SU-DHL-6 (cell line): ENCODE data around the gene PSMA5.

ENCODE experiments used
- H2AFZ ChIP-seq: fragments of 200-600 bp; sonication (generic); 2 replicates; pipeline ENCODE4 v1.6.1; 2014; ENCODE audit warnings: low read depth, mild to moderate bottlenecking, moderate library complexity, mixed read lengths, antibody characterized with exemption, low read length; ENCODE audit not compliant: severe bottlenecking
- H3F3A ChIP-seq: fragments of 200-600 bp; shearing (Covaris generic); 2 replicates; pipeline ENCODE4 v1.6.0; 2016; ENCODE audit warnings: antibody characterized with exemption, mild to moderate bottlenecking; ENCODE audit not compliant: insufficient read depth
- H3K27ac ChIP-seq: fragments of 200-600 bp; sonication (generic); 2 replicates; pipeline ENCODE4 v1.5.1; 2016; ENCODE audit warnings: low read depth, mild to moderate bottlenecking, low read length, moderate library complexity, mixed read lengths
- H3K27me3 ChIP-seq: fragments of 200-600 bp; sonication (generic), shearing (Covaris generic); 2 replicates; pipeline ENCODE4 v1.6.0; 2014; ENCODE audit warnings: mild to moderate bottlenecking, low read length
- H3K36me3 ChIP-seq: fragments of 200-600 bp; sonication (generic); 2 replicates; pipeline ENCODE4 v1.6.1; 2014; ENCODE audit warnings: mild to moderate bottlenecking, low read length, mixed read lengths
- H3K4me2 ChIP-seq: fragments of 300-600, 200-600 bp; shearing (Covaris generic), sonication (generic); 2 replicates; pipeline ENCODE4 v1.6.0; 2014; ENCODE audit warnings: low read length, low read depth, mild to moderate bottlenecking; ENCODE audit not compliant: poor library complexity, severe bottlenecking
- H3K4me3 ChIP-seq: fragments of 200-600 bp; sonication (generic); 2 replicates; pipeline ENCODE4 v1.5.1; 2014; ENCODE audit warnings: antibody characterized with exemption, low read length, mild to moderate bottlenecking, mixed read lengths; ENCODE audit not compliant: insufficient read depth, poor library complexity, severe bottlenecking
- H3K79me2 ChIP-seq: fragments of 200-600 bp; sonication (generic); 2 replicates; pipeline ENCODE4 v1.6.1; 2014; ENCODE audit warnings: mild to moderate bottlenecking, low read length, moderate library complexity; ENCODE audit not compliant: insufficient read depth
- H3K9ac ChIP-seq: fragments of 200-600 bp; sonication (generic); 2 replicates; pipeline ENCODE4 v1.7.0; 2014; ENCODE audit warnings: mild to moderate bottlenecking, low read length
- H3K9me2 ChIP-seq: fragments of 200-600 bp; sonication (generic); replicated peaks from 2 replicates; pipeline ENCODE4 v1.6.1; 2014; ENCODE audit warnings: low read length; ENCODE audit not compliant: insufficient read depth
- H3K9me3 ChIP-seq: fragments of 200-600 bp; sonication (generic); 2 replicates; pipeline ENCODE4 v1.6.1; 2014; ENCODE audit warnings: low read length, mixed read lengths; ENCODE audit not compliant: insufficient read depth
- H4K20me1 ChIP-seq: fragments of 200-600 bp; sonication (generic); 2 replicates; pipeline ENCODE4 v1.6.1; 2014; ENCODE audit warnings: low read depth, mild to moderate bottlenecking, antibody characterized with exemption, low read length, moderate library complexity, mixed read lengths
- CTCF ChIP-seq: fragments of 200-600 bp; sonication (generic); IDR thresholded peaks from one replicate; pipeline ENCODE4 v1.5.1; 2017; ENCODE audit warnings: antibody characterized with exemption, mild to moderate bottlenecking, low read length, moderate library complexity; ENCODE audit not compliant: insufficient read depth, poor library complexity, severe bottlenecking
- EZH2phosphoT487 ChIP-seq: fragments of 200-600 bp; sonication (generic), shearing (Covaris generic); conservative IDR thresholded peaks from 2 replicates; pipeline ENCODE4 v1.6.1; 2018; ENCODE audit warnings: mild to moderate bottlenecking, antibody characterized with exemption, low read length, moderate library complexity, mixed read lengths

Gene PSMA5

GRCh38 chr1:109361649-109362048 is 64.6 kb downstream of the PSMA5 start:
- no peaks in the 10 kb centered on the region for H3K79me2 ChIP-seq
- no peaks in the 10 kb centered on the region for H3F3A ChIP-seq
- H3K4me2 ChIP-seq = no peak overlapping the region
- no peak overlapping the region for H3K27ac ChIP-seq
- H3K4me3 ChIP-seq = no peak overlapping the region
- TF ChIP-seq EZH2phosphoT487 (no peak), CTCF (no peak)
- H2AFZ ChIP-seq = no peak overlapping the region
- no peaks in the 10 kb centered on the region for H4K20me1 ChIP-seq
- no peaks in the 10 kb centered on the region for H3K9me2 ChIP-seq
- no peaks in the 10 kb centered on the region for H3K36me3 ChIP-seq
- no peak overlapping the region for H3K9ac ChIP-seq
- H3K9me3 ChIP-seq = no peaks in the 10 kb centered on the region
- H3K27me3 ChIP-seq = no peaks in the 10 kb centered on the region

- H3K4me3 ChIP-seq = no peak overlapping the region
- TF ChIP-seq EZH2phosphoT487 = no peak
- no peak for TF ChIP-seq CTCF
- H3K4me2 ChIP-seq = no peak overlapping the region
- H2AFZ ChIP-seq = no peak overlapping the region
- H4K20me1 ChIP-seq = no peaks in the 10 kb centered on the region
- no peaks in the 10 kb centered on the region for H3K9me3 ChIP-seq
- no peaks in the 10 kb centered on the region for H3K36me3 ChIP-seq
- H3K9ac ChIP-seq = no peak overlapping the region
- no peak overlapping the region for H3K27ac ChIP-seq
- H3K79me2 ChIP-seq = no peaks in the 10 kb centered on the region
- no peaks in the 10 kb centered on the region for H3F3A ChIP-seq
- no peaks in the 10 kb centered on the region for H3K9me2 ChIP-seq
- no peaks in the 10 kb centered on the region for H3K27me3 ChIP-seq
Measured at GRCh38 chr1:109361069-109361468, 65.2 kb downstream of the PSMA5 start.

DNA sequence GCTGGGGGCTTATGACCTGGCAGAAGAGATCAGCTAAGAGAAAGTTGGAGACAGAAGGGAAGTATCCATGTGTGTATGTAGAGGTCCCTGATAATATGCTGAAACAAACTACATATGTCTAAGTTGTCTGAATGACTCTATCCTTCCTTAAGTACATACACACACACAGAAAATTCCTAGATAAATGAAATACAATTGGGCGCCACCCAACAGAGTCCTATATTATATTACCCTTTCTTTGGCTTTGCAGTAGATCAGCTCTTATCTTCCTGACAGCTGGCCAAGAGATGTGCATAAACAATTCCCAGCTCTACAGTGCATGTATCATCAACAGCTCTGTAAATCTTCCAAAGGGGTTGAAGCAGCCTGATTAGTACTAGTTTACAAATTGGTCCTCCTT is 68.6 kb downstream of the PSMA5 start:
- H3K9me2 ChIP-seq = no peaks in the 10 kb centered on the region

More for the DNA sequence above, 68.6 kb downstream of the PSMA5 start:
- no peak for TF ChIP-seq EZH2phosphoT487
- TF ChIP-seq CTCF = no peak
- no peak overlapping the region for H3K4me3 ChIP-seq
- H3K36me3 ChIP-seq = no peaks in the 10 kb centered on the region
- H3K4me2 ChIP-seq = no peak overlapping the region
- no peaks in the 10 kb centered on the region for H3F3A ChIP-seq
- no peak overlapping the region for H2AFZ ChIP-seq
- no peaks in the 10 kb centered on the region for H3K9me3 ChIP-seq
- no peaks in the 10 kb centered on the region for H3K79me2 ChIP-seq
- no peaks in the 10 kb centered on the region for H4K20me1 ChIP-seq
- no peaks in the 10 kb centered on the region for H3K27me3 ChIP-seq
- H3K27ac ChIP-seq = no peak overlapping the region
- no peak overlapping the region for H3K9ac ChIP-seq
